Measurements from ENCODE around the gene DDX49. TPM values are rescaled to one million over a fixed set of nuclear protein-coding genes. Genes with fewer than 3 reads are reported as not detected.

Gene DDX49
- total and polyA plus RNA-seq, 2 experiments from 2014 or later = 53.4 to 76.0 TPM

DNA sequence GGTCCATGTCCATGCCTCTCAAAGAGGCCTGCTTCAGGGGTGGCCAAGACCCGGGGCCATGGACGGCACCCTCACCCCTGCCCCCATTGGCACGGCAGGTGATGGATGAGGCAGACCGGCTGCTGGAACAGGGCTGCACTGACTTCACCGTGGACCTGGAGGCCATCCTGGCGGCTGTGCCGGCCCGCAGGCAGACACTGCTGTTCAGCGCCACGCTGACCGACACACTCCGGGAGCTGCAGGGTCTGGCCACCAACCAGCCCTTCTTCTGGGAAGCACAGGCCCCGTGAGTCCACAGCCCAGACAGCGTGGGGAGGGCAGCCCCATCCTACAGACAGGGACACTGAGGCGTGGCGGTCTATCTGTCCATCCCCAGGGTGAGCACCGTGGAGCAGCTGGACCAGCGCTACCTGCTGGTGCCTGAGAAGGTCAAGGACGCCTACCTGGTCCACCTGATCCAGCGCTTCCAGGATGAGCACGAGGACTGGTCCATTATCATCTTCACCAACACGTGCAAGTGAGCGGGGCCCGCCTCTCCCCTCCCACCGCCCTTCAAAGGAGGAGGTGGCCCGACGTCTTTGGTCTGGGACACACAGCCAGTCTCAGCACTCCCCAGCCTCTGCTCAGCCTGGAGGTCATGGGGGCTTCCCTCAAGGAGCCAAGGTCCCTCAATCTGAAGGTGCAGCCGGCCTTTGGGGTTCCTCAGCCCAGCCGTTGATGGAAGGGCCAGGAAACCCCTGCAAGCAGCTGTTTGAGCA lies 2.9 kb downstream of the DDX49 start:
- Histone ChIP-seq H3K27ac (no peak overlapping the region), H3K4me3 (no peak overlapping the region), H3K36me3 (ENCODE audit: low read depth) (no peaks in the 10 kb centered on the region; the same call in 1 of the 2 replicates), H4K20me1 (ENCODE audit: insufficient read depth) (no peaks in the 10 kb centered on the region), H3K9me3 (ENCODE audit: low read depth) (no peaks in the 10 kb centered on the region), H3K4me2 (ENCODE audit: unreplicated experiment) (no peak overlapping the region), H3K9me2 (ENCODE audit: insufficient read depth) (no peaks in the 10 kb centered on the region), H3K27me3 (replicated peaks; ENCODE audit: insufficient read depth) (no peaks in the 10 kb centered on the region), H3F3A (ENCODE audit: insufficient read depth) (peaks cover 18% of the 10 kb centered on the region), H2AFZ (no peak overlapping the region), H3K4me1 (ENCODE audit: insufficient read depth) (peaks cover 18% of the 10 kb centered on the region), H3K79me2 (ENCODE audit: insufficient read depth) (peaks cover 39% of the 10 kb centered on the region), H3K9ac (no peak overlapping the region)
- in situ Hi-C loops (cut with MboI) = no loop called here
- 83% methylated on average over 28 to 29 of the region's 29 CpGs for WGBS, 2 experiments (ENCODE audit: low coverage in 1 of 2, low lambda C conversion rate in 2 of 2, missing lambda C conversion rate in 2 of 2)
- DNase-seq = no peak
- no peak for TF ChIP-seq EZH2 (IDR thresholded peaks at IDR 0.05; ENCODE audit: insufficient read depth, poor library complexity, severe bottlenecking)
- TF ChIP-seq EZH2phosphoT487 (IDR thresholded peaks at IDR 0.05; ENCODE audit: insufficient read depth, low read depth) = no peak

DNA sequence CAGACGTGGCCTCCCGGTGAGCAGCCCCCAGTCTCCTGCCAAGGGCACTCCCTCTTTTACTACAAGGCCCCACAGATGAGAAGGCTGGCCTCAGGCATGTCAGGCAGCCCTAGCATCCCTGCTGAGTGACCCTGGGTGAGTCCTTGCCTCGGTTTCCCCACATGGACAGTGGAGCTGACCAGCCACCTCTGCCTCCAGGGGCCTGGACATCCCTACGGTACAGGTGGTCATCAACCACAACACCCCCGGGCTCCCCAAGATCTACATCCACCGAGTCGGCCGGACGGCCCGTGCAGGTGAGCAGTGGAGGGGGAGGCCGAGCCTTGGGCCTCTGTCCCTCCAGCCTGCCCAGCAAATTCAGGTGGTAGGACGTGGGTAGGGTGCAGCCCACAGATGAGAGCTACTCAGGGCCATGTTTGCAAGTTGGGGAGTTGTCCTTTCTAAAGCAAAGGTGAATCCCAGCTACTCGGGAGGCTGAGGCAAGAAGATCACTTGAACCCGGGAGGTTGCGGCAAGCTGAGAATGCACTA lies 5.2 kb downstream of the DDX49 start:
- Histone ChIP-seq H3K9me3 (ENCODE audit: low read depth) (no peaks in the 10 kb centered on the region), H3K4me2 (ENCODE audit: unreplicated experiment) (no peak overlapping the region), H3K9ac (no peak overlapping the region), H3K27me3 (replicated peaks; ENCODE audit: insufficient read depth) (no peaks in the 10 kb centered on the region), H3K36me3 (ENCODE audit: low read depth) (no peaks in the 10 kb centered on the region; the same call in 1 of the 2 replicates), H3K4me3 (no peak overlapping the region), H3K4me1 (ENCODE audit: insufficient read depth) (peaks cover 11% of the 10 kb centered on the region), H3K27ac (no peak overlapping the region), H3K9me2 (ENCODE audit: insufficient read depth) (no peaks in the 10 kb centered on the region), H3F3A (ENCODE audit: insufficient read depth) (peaks cover 11% of the 10 kb centered on the region; the same call in 1 of the 2 replicates), H4K20me1 (ENCODE audit: insufficient read depth) (no peaks in the 10 kb centered on the region), H2AFZ (no peak overlapping the region), H3K79me2 (ENCODE audit: insufficient read depth) (peaks cover 23% of the 10 kb centered on the region)
- TF ChIP-seq EZH2 (IDR thresholded peaks at IDR 0.05; ENCODE audit: insufficient read depth, poor library complexity, severe bottlenecking) (no peak), EZH2phosphoT487 (IDR thresholded peaks at IDR 0.05; ENCODE audit: insufficient read depth, low read depth) (no peak)
- in situ Hi-C loops (cut with MboI) = no loop called here
- 96% methylated on average over 13 to 14 of the region's 15 CpGs for WGBS, 2 experiments (ENCODE audit: low coverage in 1 of 2, low lambda C conversion rate in 2 of 2, missing lambda C conversion rate in 2 of 2)
- DNase-seq = no peak

DNA sequence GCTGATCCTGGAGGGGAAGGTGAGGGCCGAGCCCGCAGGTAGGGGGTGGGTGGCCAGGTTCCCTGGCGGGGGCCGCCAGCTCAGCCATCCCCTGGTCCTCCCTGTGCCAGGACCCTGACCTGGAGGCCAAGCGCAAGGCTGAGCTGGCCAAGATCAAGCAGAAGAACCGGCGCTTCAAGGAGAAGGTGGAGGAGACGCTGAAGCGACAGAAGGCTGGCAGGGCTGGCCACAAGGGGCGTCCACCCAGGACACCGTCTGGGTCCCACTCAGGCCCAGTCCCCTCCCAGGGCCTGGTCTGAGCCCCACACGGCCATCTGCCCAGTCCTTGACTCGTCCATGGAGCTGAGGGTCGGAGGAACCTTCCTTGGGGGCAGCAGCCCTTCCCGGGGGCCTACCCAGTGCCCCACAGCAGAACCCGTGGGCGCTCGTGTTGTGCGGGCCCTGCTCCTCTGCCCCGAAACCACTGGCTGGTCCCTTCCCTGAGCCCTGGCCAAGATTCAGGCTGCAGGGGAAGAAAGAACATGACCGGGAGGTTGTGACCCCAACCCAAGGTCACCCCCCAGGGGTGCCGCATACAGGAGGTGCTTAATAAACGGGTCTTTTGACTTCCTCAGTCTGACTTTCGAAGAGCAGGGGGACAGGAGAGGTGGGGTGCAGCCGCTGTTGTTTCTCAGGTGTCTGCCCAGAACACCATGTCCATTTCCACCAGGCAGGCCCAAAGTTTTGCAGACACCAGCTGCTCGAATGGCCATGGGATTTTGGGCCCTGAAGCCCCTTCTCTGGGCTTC lies 8.7 kb downstream of the DDX49 start:
- WGBS, 2 experiments (ENCODE audit: low coverage in 1 of 2, low lambda C conversion rate in 2 of 2, missing lambda C conversion rate in 2 of 2) = 90 to 92% methylated on average over 18 to 25 of the region's 26 CpGs
- no peak for DNase-seq
- no peaks in the 10 kb centered on the region for H3K9me2 ChIP-seq (ENCODE audit: insufficient read depth)
- H3K4me1 ChIP-seq (ENCODE audit: insufficient read depth) = no peaks in the 10 kb centered on the region
- H2AFZ ChIP-seq = no peak overlapping the region
- no peaks in the 10 kb centered on the region for H3K27me3 ChIP-seq (replicated peaks; ENCODE audit: insufficient read depth)
- no peak overlapping the region for H3K9ac ChIP-seq
- no peaks in the 10 kb centered on the region for H3K9me3 ChIP-seq (ENCODE audit: low read depth)
- H3F3A ChIP-seq (ENCODE audit: insufficient read depth) = peaks cover 15% of the 10 kb centered on the region; the same call in 1 of the 2 replicates
- H3K36me3 ChIP-seq (ENCODE audit: low read depth) = peaks cover 9% of the 10 kb centered on the region; the same call in 1 of the 2 replicates
- H4K20me1 ChIP-seq (ENCODE audit: insufficient read depth) = no peaks in the 10 kb centered on the region
- H3K79me2 ChIP-seq (ENCODE audit: insufficient read depth) = no peaks in the 10 kb centered on the region
- no peak overlapping the region for H3K4me2 ChIP-seq (ENCODE audit: unreplicated experiment)
- no peak for TF ChIP-seq EZH2phosphoT487 (IDR thresholded peaks at IDR 0.05; ENCODE audit: insufficient read depth, low read depth)
- TF ChIP-seq EZH2 (IDR thresholded peaks at IDR 0.05; ENCODE audit: insufficient read depth, poor library complexity, severe bottlenecking) = no peak
- no peak overlapping the region for H3K27ac ChIP-seq
- H3K4me3 ChIP-seq = no peak overlapping the region
- in situ Hi-C loops (cut with MboI) = no loop called here

DNA sequence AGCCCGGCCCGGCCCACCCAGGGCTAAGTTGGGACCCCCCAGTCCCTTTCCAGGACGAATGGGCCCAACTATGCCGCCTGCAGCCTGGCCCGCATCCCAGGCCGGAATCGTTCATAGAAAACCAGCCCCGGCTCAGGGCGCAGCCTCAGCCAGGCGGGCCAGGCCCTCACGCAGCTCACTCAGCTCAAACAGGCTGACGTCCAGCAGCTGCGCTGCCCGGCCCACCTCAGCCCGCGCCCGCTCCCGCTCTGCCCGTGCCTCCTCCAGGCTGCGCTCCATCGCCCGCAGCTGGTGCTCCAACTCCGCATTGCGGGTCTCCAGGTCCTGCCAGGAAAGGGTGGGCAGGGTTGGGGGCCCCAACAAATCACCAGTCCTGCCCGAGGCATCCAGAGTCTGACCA lies 9.8 kb downstream of the DDX49 start:
- in situ Hi-C loops (cut with MboI) = no loop called here
- Histone ChIP-seq H3K9ac (no peak overlapping the region), H3K4me3 (no peak overlapping the region), H3K36me3 (ENCODE audit: low read depth) (peaks cover 12% of the 10 kb centered on the region; the same call in 1 of the 2 replicates), H3F3A (ENCODE audit: insufficient read depth) (peaks cover 16% of the 10 kb centered on the region; the same call in 1 of the 2 replicates), H4K20me1 (ENCODE audit: insufficient read depth) (no peaks in the 10 kb centered on the region), H3K27me3 (replicated peaks; ENCODE audit: insufficient read depth) (no peaks in the 10 kb centered on the region), H2AFZ (no peak overlapping the region), H3K27ac (no peak overlapping the region), H3K4me1 (ENCODE audit: insufficient read depth) (no peaks in the 10 kb centered on the region), H3K4me2 (ENCODE audit: unreplicated experiment) (no peak overlapping the region), H3K9me2 (ENCODE audit: insufficient read depth) (no peaks in the 10 kb centered on the region), H3K79me2 (ENCODE audit: insufficient read depth) (no peaks in the 10 kb centered on the region), H3K9me3 (ENCODE audit: low read depth) (no peaks in the 10 kb centered on the region)
- DNase-seq = no peak
- WGBS, 2 experiments (ENCODE audit: low coverage in 1 of 2, low lambda C conversion rate in 2 of 2, missing lambda C conversion rate in 2 of 2) = 91% methylated on average over 19 to 25 of the region's 25 CpGs
- TF ChIP-seq EZH2 (IDR thresholded peaks at IDR 0.05; ENCODE audit: insufficient read depth, poor library complexity, severe bottlenecking) (no peak), EZH2phosphoT487 (IDR thresholded peaks at IDR 0.05; ENCODE audit: insufficient read depth, low read depth) (no peak)

All from GM23248 (cell line).